Smooth muscle cell (in vitro differentiated cells): Measurements from ENCODE around the gene EDRF1. TPM values are rescaled to one million over a fixed set of nuclear protein-coding genes. Genes with fewer than 3 reads are reported as not detected.

Experiments used
- DNase-seq: peaks from one replicate; lab custom pipeline; 2025; ENCODE audit not compliant: unreplicated experiment; lab: John Stamatoyannopoulos, UW
- H2AFZ ChIP-seq: fragments of 200-600 bp; sonication (generic); 2 replicates; pipeline ENCODE4 v1.6.0; 2016; ENCODE audit warnings: antibody characterized with exemption, low read depth, mild to moderate bottlenecking
- H3F3A ChIP-seq: fragments of 200-600 bp; sonication (generic); 2 replicates; pipeline ENCODE4 v1.6.0; 2017; ENCODE audit warnings: antibody characterized with exemption, low read depth
- H3K27ac ChIP-seq: fragments of 200-600 bp; sonication (generic); 2 replicates; pipeline ENCODE4 v1.5.1; 2016; ENCODE audit warnings: low read depth, mild to moderate bottlenecking
- H3K27me3 ChIP-seq: fragments of 200-600 bp; sonication (generic); 2 replicates; pipeline ENCODE4 v1.6.1; 2016; ENCODE audit warnings: low read depth, mild to moderate bottlenecking
- H3K36me3 ChIP-seq: fragments of 200-600 bp; sonication (generic); 2 replicates; pipeline ENCODE4 v1.5.1; 2016; ENCODE audit warnings: low read depth
- H3K4me1 ChIP-seq: fragments of 200-600 bp; sonication (generic); 2 replicates; pipeline ENCODE4 v1.5.1; 2016; ENCODE audit warnings: low read depth
- H3K4me2 ChIP-seq: fragments of 200-600 bp; sonication (generic); 2 replicates; pipeline ENCODE4 v1.6.0; 2016; ENCODE audit warnings: mild to moderate bottlenecking
- H3K4me3 ChIP-seq: fragments of 200-600 bp; sonication (generic); 2 replicates; pipeline ENCODE4 v1.5.1; 2016; ENCODE audit warnings: mild to moderate bottlenecking
- H3K79me2 ChIP-seq: fragments of 200-600 bp; sonication (generic); 2 replicates; pipeline ENCODE4 v1.6.0; 2016; ENCODE audit warnings: low read depth, mild to moderate bottlenecking
- H3K9ac ChIP-seq: fragments of 200-600 bp; sonication (generic); 2 replicates; pipeline ENCODE4 v1.6.0; 2016; ENCODE audit warnings: low read depth
- H3K9me3 ChIP-seq: fragments of 200-600 bp; sonication (generic); replicated peaks from 2 replicates; pipeline ENCODE4 v1.5.1; 2016; ENCODE audit warnings: low read depth
- H4K20me1 ChIP-seq: fragments of 200-600 bp; sonication (generic); 2 replicates; pipeline ENCODE4 v1.6.0; 2016; ENCODE audit warnings: low read depth
- WGBS: methylation state at CpG from one replicate; pipeline ENCODE4 v1.1.7; 2016; ENCODE audit warnings: low lambda C conversion rate; 5-methylcytosine and 5-hydroxymethylcytosine counted together
- polyA plus RNA-seq: library from polyadenylated mRNA; unstranded; fragments of >200 nt; fragmentation: Nextera tagmentation; extraction: Ambion mirVana; gene quantifications from 2 replicates; pipeline ENCODE4 v1.2.1, GENCODE V29; 2016
- total RNA-seq: library from RNA; depleted of rRNA; stranded (reverse); fragments of >200 nt; gene quantifications from 2 replicates; pipeline ENCODE4 v1.2.3, GENCODE V29; 2014
- TF ChIP-seq, protein P1 (sequence below): fragments of 200-600 bp; sonication (generic); IDR thresholded peaks from 2 replicates; pipeline ENCODE4 v1.5.1; 2017; ENCODE audit warnings: borderline replicate concordance, mild to moderate bottlenecking, antibody characterized with exemption; ENCODE audit not compliant: insufficient read depth, poor library complexity, severe bottlenecking

Gene EDRF1
- total and polyA plus RNA-seq, 2 experiments from 2014 or later: 8.5 to 22.0 TPM

DNA sequence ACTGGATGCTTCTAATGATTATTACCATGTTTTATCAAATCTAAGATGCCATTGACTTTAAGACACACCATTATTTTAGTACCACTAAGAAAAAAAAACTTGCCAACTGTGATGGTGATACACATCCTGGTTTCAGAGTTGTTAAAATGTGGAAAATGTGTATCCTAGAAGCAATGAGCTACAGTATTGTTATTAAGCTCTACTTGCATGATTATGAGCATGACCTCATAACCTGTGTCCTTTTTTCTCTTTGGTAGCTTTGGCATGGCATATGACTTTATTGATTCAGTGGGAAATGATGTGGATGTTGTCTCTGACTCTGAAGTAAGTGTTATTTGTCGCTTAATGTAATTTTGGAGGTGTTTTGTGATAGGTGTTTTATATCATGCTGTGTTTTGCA is 3.3 kb downstream of the EDRF1 start:
- H3K9me3 ChIP-seq: no peaks in the 10 kb centered on the region
- no peaks in the 10 kb centered on the region for H3F3A ChIP-seq
- H3K27me3 ChIP-seq: no peaks in the 10 kb centered on the region
- H3K9ac ChIP-seq: no peak overlapping the region
- peaks cover 22% of the 10 kb centered on the region for H3K79me2 ChIP-seq
- no peak overlapping the region for H3K4me3 ChIP-seq
- peaks cover 42% of the 10 kb centered on the region for H3K36me3 ChIP-seq
- H3K4me2 ChIP-seq: no peak overlapping the region
- DNase-seq: no peak
- H3K4me1 ChIP-seq: peaks cover 10% of the 10 kb centered on the region
- no peak overlapping the region for H3K27ac ChIP-seq
- TF ChIP-seq, protein P1, sequence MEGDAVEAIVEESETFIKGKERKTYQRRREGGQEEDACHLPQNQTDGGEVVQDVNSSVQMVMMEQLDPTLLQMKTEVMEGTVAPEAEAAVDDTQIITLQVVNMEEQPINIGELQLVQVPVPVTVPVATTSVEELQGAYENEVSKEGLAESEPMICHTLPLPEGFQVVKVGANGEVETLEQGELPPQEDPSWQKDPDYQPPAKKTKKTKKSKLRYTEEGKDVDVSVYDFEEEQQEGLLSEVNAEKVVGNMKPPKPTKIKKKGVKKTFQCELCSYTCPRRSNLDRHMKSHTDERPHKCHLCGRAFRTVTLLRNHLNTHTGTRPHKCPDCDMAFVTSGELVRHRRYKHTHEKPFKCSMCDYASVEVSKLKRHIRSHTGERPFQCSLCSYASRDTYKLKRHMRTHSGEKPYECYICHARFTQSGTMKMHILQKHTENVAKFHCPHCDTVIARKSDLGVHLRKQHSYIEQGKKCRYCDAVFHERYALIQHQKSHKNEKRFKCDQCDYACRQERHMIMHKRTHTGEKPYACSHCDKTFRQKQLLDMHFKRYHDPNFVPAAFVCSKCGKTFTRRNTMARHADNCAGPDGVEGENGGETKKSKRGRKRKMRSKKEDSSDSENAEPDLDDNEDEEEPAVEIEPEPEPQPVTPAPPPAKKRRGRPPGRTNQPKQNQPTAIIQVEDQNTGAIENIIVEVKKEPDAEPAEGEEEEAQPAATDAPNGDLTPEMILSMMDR: no peak
- no peak overlapping the region for H2AFZ ChIP-seq
- 89% methylated on average over 1 of the region's 1 CpG for WGBS
- no peaks in the 10 kb centered on the region for H4K20me1 ChIP-seq

DNA sequence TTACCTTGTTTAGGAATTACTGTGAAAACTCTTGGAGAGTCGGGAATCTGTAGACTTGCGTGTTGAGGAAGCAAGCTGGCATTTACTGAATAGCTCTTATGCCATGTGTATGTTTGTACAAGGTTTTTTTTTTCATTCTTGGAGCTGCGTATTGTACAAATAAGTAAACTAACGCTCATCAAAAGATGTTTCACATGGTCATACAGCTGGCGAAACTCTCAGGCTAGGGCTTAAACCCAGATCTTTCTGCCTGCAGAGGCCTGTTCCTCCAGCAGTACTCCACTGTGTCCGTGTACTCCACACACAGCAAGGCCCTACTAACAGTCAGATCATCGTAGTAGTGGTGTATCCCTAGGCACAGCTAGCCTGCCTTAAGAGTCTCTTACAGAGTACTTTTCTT is 7.4 kb downstream of the EDRF1 start:
- no peak overlapping the region for H2AFZ ChIP-seq
- no peaks in the 10 kb centered on the region for H3K27me3 ChIP-seq
- no peaks in the 10 kb centered on the region for H3F3A ChIP-seq
- no peak overlapping the region for H3K4me3 ChIP-seq
- H3K27ac ChIP-seq: no peak overlapping the region
- H3K9me3 ChIP-seq: no peaks in the 10 kb centered on the region
- no peaks in the 10 kb centered on the region for H4K20me1 ChIP-seq
- H3K9ac ChIP-seq: no peak overlapping the region
- H3K79me2 ChIP-seq: no peaks in the 10 kb centered on the region
- 93% methylated on average over 7 of the region's 7 CpGs for WGBS
- no peak for DNase-seq
- TF ChIP-seq, protein P1: no peak
- H3K4me2 ChIP-seq: no peak overlapping the region
- H3K36me3 ChIP-seq: peaks cover 67% of the 10 kb centered on the region
- H3K4me1 ChIP-seq: no peaks in the 10 kb centered on the region

DNA sequence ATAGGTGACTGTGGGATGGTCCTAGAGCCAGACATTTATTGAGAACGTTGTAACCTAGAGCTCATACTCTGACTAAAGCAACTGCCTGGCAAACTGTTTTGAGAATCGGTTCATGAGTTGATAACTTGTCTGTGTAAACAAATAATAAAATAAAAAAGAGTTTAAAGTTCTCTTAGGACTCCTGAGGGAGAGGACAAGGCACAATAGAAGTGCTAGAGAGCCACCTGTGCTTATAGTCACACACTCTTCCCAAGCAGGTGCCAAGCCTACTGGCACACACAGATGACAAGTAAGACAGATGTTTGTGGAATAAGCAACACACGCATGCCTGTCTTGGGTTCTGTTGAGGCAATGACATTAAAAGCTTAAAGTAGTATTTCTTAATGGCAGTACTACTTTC is 7.9 kb downstream of the EDRF1 start:
- TF ChIP-seq, protein P1: no peak

GRCh38 chr10:125734148-125734547 is 14.6 kb downstream of the EDRF1 start:
- Histone ChIP-seq H3K27me3 (no peaks in the 10 kb centered on the region), H3K9ac (no peak overlapping the region), H3F3A (no peaks in the 10 kb centered on the region), H2AFZ (no peak overlapping the region), H3K4me2 (no peak overlapping the region), H4K20me1 (peaks cover 4% of the 10 kb centered on the region), H3K27ac (no peak overlapping the region), H3K79me2 (no peaks in the 10 kb centered on the region), H3K4me1 (no peaks in the 10 kb centered on the region), H3K9me3 (no peaks in the 10 kb centered on the region), H3K4me3 (no peak overlapping the region), H3K36me3 (peaks cover 59% of the 10 kb centered on the region)
- WGBS: 100% methylated on average over 1 of the region's 1 CpG
- no peak for DNase-seq
- TF ChIP-seq, protein P1: no peak

More for the DNA sequence above, 7.9 kb downstream of the EDRF1 start:
- Histone ChIP-seq H3K4me3 (no peak overlapping the region), H3K27ac (no peak overlapping the region), H3K79me2 (no peaks in the 10 kb centered on the region), H3K36me3 (peaks cover 69% of the 10 kb centered on the region), H3K4me1 (no peaks in the 10 kb centered on the region), H2AFZ (no peak overlapping the region), H3K27me3 (no peaks in the 10 kb centered on the region), H4K20me1 (no peaks in the 10 kb centered on the region), H3K9me3 (no peaks in the 10 kb centered on the region), H3K4me2 (no peak overlapping the region), H3K9ac (no peak overlapping the region), H3F3A (no peaks in the 10 kb centered on the region)
- WGBS: 65% methylated on average over 3 of the region's 3 CpGs
- no peak for DNase-seq
